Esophagus squamous epithelium (tissue), 5 donors: ENCODE results near the gene FABP3. TPM values are rescaled to one million over a fixed set of nuclear protein-coding genes. Genes with fewer than 3 reads are reported as not detected.

Experiments used
- DNase-seq: peaks from one replicate; lab custom pipeline; 2025; lab: John Stamatoyannopoulos, UW
- H3K27ac ChIP-seq, 4 donors: fragments of 200-600 bp; sonication (generic); one replicate each; pipeline ENCODE4 v1.5.1; 2016 to 2019; ENCODE audit warnings: mild to moderate bottlenecking in 1 of 4
- H3K27me3 ChIP-seq, 4 donors: fragments of 200-600 bp; sonication (generic); 1 replicate in 3 of 4; 2 replicates in 1 of 4; pipeline versions ENCODE4 v1.5.1 to v1.6.0; 2017 to 2021; ENCODE audit warnings: antibody characterized with exemption in 1 of 4
- H3K36me3 ChIP-seq, 3 donors: fragments of 200-600 bp; sonication (generic); one replicate each; pipeline ENCODE4 v1.5.1; 2016 to 2019
- H3K4me1 ChIP-seq, 3 donors: fragments of 200-600 bp; sonication (generic); one replicate each; pipeline ENCODE4 v1.5.1; 2017 to 2019
- H3K4me3 ChIP-seq, 4 donors: fragments of 200-600 bp; sonication (generic); 1 replicate in 3 of 4; 2 replicates in 1 of 4; pipeline ENCODE4 v1.5.1; 2016 to 2019; ENCODE audit warnings: mild to moderate bottlenecking in 2 of 4, moderate library complexity in 1 of 4
- H3K9me3 ChIP-seq, 3 donors: fragments of 200-600 bp; sonication (generic); one replicate each; pipeline ENCODE4 v1.5.1; 2016 to 2019
- POLR2A ChIP-seq, 4 donors: fragments of 450-650 bp; IDR thresholded peaks; one replicate each; pipeline ENCODE4 v1.6.1; 2017; ENCODE audit warnings: antibody characterized with exemption in 4 of 4, mild to moderate bottlenecking in 4 of 4, moderate library complexity in 3 of 4
- WGBS, 2 donors: methylation state at CpG; one replicate each; pipeline ENCODE4 v1.1.5; 2018; 5-methylcytosine and 5-hydroxymethylcytosine counted together
- intact Hi-C: fragments of 100-400 bp; cut with DNase I; formaldehyde crosslinking; loops from one replicate; pipeline ENCODE4 v1.15.0; 2022
- total RNA-seq, 4 donors: library from RNA; depleted of rRNA; stranded (reverse); fragments of >200 nt; gene quantifications; one replicate each; pipeline ENCODE4 v1.1.0, GENCODE V29; 2016
- TF ChIP-seq, protein P1 (sequence below), 6 experiments: fragments of 450-650 bp in 4 of 6; fragments of 200-600 bp in 2 of 6; sonication (generic) in 2 of 6; IDR thresholded peaks; one replicate each; pipeline ENCODE4 v1.5.1; 2016 to 2019; ENCODE audit warnings: antibody characterized with exemption in 6 of 6, mild to moderate bottlenecking in 4 of 6, moderate library complexity in 4 of 6
- donor health status: DM: yes; HTN: yes; CAD: no.

Gene FABP3
- total RNA-seq, 4 donors from 2014 or later = 0.57 to 7.6 TPM; not detected in 2

DNA sequence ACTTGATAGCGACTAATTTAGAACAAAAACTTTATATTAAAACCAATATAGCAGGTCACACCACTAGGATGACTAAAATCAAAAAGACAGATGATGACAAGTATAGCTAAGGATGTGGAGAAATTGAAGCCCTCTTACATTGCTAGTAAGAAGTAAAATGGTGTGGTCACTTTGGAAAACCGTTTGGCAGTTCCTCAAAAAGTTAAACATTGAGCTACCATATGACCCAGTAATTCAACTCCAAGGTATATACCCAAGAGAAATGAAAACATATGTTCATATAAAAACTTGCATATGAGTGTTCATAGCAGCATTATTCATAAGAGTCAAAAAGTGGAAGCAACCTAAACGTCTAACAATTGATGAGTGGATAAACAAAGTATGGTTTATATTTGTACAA lies 27.1 kb upstream of the FABP3 start:
- H3K36me3 ChIP-seq = no peaks in the 10 kb centered on the region
- no peak overlapping the region for H3K27ac ChIP-seq
- TF ChIP-seq, protein P1, sequence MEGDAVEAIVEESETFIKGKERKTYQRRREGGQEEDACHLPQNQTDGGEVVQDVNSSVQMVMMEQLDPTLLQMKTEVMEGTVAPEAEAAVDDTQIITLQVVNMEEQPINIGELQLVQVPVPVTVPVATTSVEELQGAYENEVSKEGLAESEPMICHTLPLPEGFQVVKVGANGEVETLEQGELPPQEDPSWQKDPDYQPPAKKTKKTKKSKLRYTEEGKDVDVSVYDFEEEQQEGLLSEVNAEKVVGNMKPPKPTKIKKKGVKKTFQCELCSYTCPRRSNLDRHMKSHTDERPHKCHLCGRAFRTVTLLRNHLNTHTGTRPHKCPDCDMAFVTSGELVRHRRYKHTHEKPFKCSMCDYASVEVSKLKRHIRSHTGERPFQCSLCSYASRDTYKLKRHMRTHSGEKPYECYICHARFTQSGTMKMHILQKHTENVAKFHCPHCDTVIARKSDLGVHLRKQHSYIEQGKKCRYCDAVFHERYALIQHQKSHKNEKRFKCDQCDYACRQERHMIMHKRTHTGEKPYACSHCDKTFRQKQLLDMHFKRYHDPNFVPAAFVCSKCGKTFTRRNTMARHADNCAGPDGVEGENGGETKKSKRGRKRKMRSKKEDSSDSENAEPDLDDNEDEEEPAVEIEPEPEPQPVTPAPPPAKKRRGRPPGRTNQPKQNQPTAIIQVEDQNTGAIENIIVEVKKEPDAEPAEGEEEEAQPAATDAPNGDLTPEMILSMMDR (IDR thresholded peaks at IDR 0.05) = no peak
- TF ChIP-seq POLR2A (IDR thresholded peaks at IDR 0.05) = no peak
- no peak overlapping the region for H3K4me3 ChIP-seq
- peaks cover under 1 to 12% (median 4%) of the 10 kb centered on the region in 3 donors for H3K4me1 ChIP-seq
- no peaks in the 10 kb centered on the region for H3K9me3 ChIP-seq
- intact Hi-C loops = no loop called here
- no peaks in the 10 kb centered on the region for H3K27me3 ChIP-seq
- no peak for DNase-seq
- WGBS, 2 donors = 40 to 44% methylated on average over 3 of the region's 3 CpGs

DNA sequence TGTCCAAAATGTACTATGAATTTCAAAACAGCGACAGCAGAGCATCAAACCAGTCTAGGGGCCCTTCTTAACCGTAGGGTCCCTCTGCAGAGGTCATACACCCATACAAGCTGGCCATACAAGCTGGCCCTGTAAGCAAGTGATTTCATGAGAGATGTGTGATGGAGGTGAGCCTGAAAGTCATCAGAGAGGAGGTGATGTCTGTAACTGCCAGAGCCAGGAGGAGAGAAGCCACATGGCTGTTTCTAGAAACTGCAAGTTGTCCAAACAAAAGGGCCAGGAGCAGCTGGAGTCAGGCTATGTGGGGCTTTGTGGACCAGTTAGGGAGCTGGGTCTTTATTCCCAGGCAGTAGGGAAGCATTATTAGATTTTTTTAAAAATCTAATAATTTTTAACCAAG lies 25.4 kb upstream of the FABP3 start:
- H3K27me3 ChIP-seq = no peaks in the 10 kb centered on the region
- WGBS, 2 donors = 86 to 92% methylated on average over 2 of the region's 2 CpGs
- H3K27ac ChIP-seq = no peak overlapping the region
- H3K4me3 ChIP-seq = no peak overlapping the region
- no peak for DNase-seq
- peaks cover 8 to 21% (median 11%) of the 10 kb centered on the region in 3 donors for H3K4me1 ChIP-seq
- intact Hi-C loops = no loop called here
- TF ChIP-seq POLR2A (IDR thresholded peaks at IDR 0.05) = no peak
- TF ChIP-seq, protein P1 (IDR thresholded peaks at IDR 0.05) = no peak
- no peaks in the 10 kb centered on the region for H3K36me3 ChIP-seq
- no peaks in the 10 kb centered on the region for H3K9me3 ChIP-seq

DNA sequence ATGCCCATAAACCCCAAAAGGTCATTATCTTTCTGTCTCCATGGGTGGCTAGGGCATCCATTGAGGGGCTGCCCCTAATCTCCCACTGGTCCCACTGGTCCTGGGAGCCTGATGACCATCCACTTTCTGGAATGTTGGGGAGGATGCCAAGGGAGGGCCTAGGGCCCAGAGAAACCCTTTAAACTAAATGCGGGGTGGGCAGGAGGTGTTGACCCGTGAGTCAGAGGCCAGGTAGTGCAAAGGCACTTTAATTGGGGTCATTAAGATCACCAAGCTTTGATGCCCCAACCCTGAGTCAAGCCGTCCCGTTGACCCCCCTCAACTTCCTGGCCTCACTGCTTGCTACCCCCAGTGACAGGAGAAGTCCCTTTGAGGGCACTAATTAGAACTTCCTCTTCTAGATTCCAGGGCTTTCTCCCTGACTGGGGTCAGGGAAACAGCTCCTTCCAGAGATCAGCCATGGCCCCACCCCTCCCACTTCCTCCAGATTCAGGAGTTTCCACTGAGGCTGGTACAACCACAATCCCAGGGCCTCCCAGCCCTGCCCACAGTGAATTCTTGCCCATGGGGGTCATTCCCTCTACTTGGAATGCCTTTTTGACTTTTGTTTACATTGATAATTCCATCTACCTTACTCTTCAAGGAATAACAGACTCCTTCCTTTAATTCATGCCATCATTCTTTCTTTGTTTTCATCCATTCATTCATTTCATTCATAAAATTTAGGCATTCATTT lies 24.7 kb upstream of the FABP3 start:
- no peak overlapping the region for H3K4me3 ChIP-seq
- intact Hi-C loops = no loop called here
- no peaks in the 10 kb centered on the region for H3K36me3 ChIP-seq
- H3K27ac ChIP-seq = no peak overlapping the region
- DNase-seq = no peak
- H3K4me1 ChIP-seq = peaks cover 8 to 21% (median 11%) of the 10 kb centered on the region in 3 donors
- WGBS, 2 donors = 61 to 82% methylated on average over 3 to 4 of the region's 4 CpGs
- no peaks in the 10 kb centered on the region for H3K9me3 ChIP-seq
- no peaks in the 10 kb centered on the region for H3K27me3 ChIP-seq
- TF ChIP-seq POLR2A (IDR thresholded peaks at IDR 0.05) = no peak
- TF ChIP-seq, protein P1 (IDR thresholded peaks at IDR 0.05) = no peak

DNA sequence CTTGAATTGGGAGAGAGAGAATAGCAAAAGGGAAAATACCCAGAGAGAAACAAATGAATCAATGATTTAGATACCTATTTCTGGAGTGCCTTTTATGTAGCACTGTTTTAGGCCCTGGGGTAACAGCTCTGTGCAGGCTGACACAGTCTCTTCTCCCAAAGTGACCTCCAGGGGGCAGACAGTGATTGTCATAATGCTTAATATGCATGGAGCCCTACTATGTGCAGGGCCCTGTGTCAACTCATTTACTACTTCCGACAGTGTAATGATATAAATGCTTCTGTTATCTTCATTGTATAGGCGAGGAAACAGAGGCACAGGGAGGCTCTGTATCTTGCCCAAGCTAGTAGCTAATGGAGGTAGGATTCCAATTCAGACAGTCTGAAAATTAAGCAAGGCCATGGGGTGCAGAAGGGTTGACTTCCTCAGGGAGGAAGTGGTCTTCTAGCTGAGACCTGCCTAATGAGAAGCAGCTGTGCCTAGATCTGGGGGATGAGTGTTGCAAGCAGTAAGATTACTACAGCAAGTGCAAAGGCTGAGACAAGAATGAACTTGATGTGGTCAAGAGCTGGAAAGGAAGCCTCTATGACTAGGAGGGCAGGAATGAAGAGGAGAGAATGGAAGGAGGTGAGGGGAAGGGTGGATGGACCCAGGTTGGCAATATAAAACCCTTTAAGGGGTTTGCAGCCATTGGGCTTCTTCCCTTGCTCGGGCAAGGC lies 23.9 kb upstream of the FABP3 start:
- 52 to 71% methylated on average over 2 to 3 of the region's 3 CpGs for WGBS, 2 donors
- Histone ChIP-seq H3K27me3 (no peaks in the 10 kb centered on the region), H3K4me1 (peaks cover 8 to 21% (median 11%) of the 10 kb centered on the region in 3 donors), H3K27ac (no peak overlapping the region), H3K4me3 (no peak overlapping the region), H3K36me3 (no peaks in the 10 kb centered on the region), H3K9me3 (no peaks in the 10 kb centered on the region)
- intact Hi-C loops = no loop called here
- DNase-seq = no peak
- TF ChIP-seq POLR2A (IDR thresholded peaks at IDR 0.05) = no peak
- TF ChIP-seq, protein P1 (IDR thresholded peaks at IDR 0.05) = peak in 4 of 6 experiments; percentile 11 to 42 (median 14)
